Activated T-cell treated with anti-CD3 and anti-CD28 coated beads, Interleukin-2, amount 50 U/mL, for 72 hours (primary cell): ENCODE measurements around the gene ELMO1. TPM values are rescaled to one million over a fixed set of nuclear protein-coding genes. Genes with fewer than 3 reads are reported as not detected.

Experiments
- ATAC-seq, 2 donors: fragments of 150-1000 bp; cut with Tn5 transposase; replicated peaks in 1 of 2; 2 replicates each; pipeline ENCODE4 v1.10.0; 2021; ENCODE audit warnings: moderate library complexity in 2 of 2, mild to moderate bottlenecking in 1 of 2
- DNase-seq, 2 donors: peaks; one replicate each; pipeline ENCODE4 v3.0.0; 2021 to 2022; ENCODE audit warnings: mixed read lengths in 1 of 2
- H3K27ac Mint-ChIP-seq: one replicate; pipeline ENCODE4 v1.8.0; 2022; ENCODE audit warnings: mild to moderate bottlenecking, moderate library complexity, mixed read lengths
- H3K27me3 Mint-ChIP-seq: one replicate; pipeline ENCODE4 v1.8.0; 2022; ENCODE audit warnings: low read depth, mixed read lengths
- H3K36me3 Mint-ChIP-seq, 2 donors: one replicate each; pipeline ENCODE4 v1.8.0; 2022; ENCODE audit warnings: mixed read lengths in 2 of 2, mild to moderate bottlenecking in 1 of 2; ENCODE audit not compliant: insufficient read depth in 2 of 2
- H3K4me1 Mint-ChIP-seq: one replicate; pipeline ENCODE4 v1.8.0; 2022; ENCODE audit warnings: low read depth, mixed read lengths
- H3K4me3 Mint-ChIP-seq, 2 donors: one replicate each; pipeline ENCODE4 v1.8.0; 2022; ENCODE audit warnings: mild to moderate bottlenecking in 2 of 2, mixed read lengths in 2 of 2, moderate library complexity in 2 of 2
- H3K9me3 Mint-ChIP-seq, 2 donors: one replicate each; pipeline ENCODE4 v1.8.0; 2022; ENCODE audit warnings: mixed read lengths in 2 of 2
- total RNA-seq, 2 donors: library from RNA; stranded (reverse); gene quantifications; one replicate each; pipeline ENCODE4 v1.2.3, GENCODE V29; 2022

ELMO1 gene
- total RNA-seq, 2 donors from 2014 or later = 97.2 to 113 TPM

DNA sequence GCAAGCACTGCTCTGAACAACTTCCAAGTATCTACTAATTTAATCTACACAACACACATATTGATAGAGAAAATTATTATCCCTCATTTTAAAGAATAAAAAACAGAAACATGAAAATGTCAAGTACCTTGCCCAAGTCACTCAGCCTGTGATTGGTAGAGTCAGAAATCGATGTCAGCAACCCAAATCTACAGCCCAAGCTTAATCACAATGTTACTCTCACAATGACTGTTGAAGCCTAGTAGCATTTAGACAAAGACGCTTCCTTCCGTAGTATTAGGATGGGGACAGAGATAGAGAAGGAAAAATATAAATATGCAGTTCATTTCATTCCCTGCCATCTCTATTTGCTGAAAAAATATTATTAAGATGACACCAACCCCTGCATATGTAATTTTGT lies 242.5 kb downstream of the ELMO1 start:
- ATAC-seq (peak; percentile 34 to 78), DNase-seq (no peak)
- Mint-ChIP-seq H3K4me3 (peak overlapping the region in 1 of 2 donors; percentile 25), H3K4me1 (peaks cover 21% of the 10 kb centered on the region), H3K9me3 (no peaks in the 10 kb centered on the region), H3K27me3 (no peaks in the 10 kb centered on the region), H3K27ac (peak overlapping the region; percentile 89), H3K36me3 (peaks cover 5 to 30% of the 10 kb centered on the region in 2 donors)

DNA sequence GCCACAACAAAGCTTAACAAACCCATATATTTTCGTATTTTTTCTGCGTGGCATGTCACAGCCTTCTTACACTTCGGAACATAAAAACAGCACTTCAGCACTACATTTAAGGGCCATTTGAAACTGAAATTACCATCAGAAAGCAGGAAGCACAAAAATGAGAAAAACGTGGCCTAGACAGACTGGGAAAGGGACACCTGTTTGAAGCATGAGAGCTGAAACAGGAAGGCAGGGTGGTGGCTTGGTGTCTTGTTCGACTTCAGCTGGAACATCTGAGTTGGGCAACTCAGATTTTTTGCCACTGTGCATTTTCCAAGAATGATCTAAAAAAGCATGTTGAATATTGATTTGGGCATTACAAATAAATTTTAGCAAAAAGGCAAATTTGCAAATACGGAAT lies 243.2 kb downstream of the ELMO1 start:
- ATAC-seq (no peak), DNase-seq (no peak)
- Mint-ChIP-seq H3K27ac (peak overlapping the region; percentile 7), H3K27me3 (no peaks in the 10 kb centered on the region), H3K4me3 (no peak overlapping the region), H3K4me1 (peaks cover 21% of the 10 kb centered on the region), H3K9me3 (no peaks in the 10 kb centered on the region), H3K36me3 (peaks cover 5 to 30% of the 10 kb centered on the region in 2 donors)

DNA sequence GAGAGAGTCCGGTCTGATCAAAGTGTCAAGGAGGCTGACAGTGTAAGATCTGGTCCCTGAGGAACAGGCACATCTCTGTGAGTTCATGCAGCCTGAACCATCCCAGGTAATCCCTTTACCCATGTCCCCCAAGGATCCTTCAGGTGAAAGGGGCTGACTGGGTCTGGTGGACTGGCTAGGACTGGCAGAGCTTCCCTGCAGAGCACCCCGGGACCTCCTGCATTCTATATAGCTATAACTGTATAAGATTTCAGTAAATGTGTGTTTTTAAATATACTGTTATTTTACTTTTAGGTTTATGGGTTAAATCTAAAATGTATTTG lies 246.8 kb downstream of the ELMO1 start:
- H3K36me3 Mint-ChIP-seq = peaks cover 5 to 20% of the 10 kb centered on the region in 2 donors
- H3K27ac Mint-ChIP-seq = no peak overlapping the region
- no peaks in the 10 kb centered on the region for H3K27me3 Mint-ChIP-seq
- no peaks in the 10 kb centered on the region for H3K9me3 Mint-ChIP-seq
- no peak overlapping the region for H3K4me3 Mint-ChIP-seq
- peaks cover 18% of the 10 kb centered on the region for H3K4me1 Mint-ChIP-seq
- no peak for DNase-seq
- ATAC-seq = no peak

DNA sequence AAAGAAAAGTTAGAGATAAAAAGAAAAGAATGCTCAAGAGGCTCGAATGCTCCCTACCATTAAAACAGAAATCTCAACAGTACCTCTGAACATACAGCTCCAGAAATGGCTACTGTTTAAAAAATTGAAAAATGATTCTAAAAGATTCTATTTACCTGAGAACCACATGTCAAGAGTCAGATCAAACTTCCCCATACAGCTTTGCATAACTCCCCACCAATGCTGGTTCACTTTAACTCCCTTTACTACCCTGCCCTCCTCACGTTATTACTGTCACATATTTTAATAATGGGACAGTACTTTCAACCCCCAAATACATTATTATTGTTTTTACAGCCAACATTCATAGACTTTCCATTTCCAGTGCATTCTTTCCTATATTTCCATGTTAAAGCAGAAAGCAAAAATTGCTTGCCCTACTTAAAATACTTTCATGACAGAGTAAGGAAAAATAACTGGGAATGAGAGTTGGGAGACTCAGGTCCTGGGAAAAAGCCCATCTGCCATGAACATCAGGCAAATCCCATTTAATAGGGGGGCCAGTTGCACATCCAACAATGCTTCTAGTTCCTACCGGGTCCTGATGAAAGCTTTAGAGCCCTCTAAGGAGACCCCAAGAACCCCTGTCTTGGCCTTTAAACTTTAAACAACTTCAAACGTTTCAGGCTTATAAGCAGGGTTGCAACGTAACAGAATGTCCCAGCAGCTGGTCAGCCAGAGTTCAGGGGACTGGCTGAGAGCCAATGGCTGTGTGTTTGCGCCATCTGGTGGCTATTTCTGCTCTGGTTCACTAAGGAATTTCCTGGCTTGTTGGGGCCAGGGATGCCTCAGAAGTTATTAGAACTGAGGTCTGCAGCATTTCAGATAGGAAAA lies 247.4 kb downstream of the ELMO1 start:
- DNase-seq (peak; percentile 39 to 51), ATAC-seq (no peak)
- Mint-ChIP-seq H3K27ac (no peak overlapping the region), H3K4me1 (peaks cover 12% of the 10 kb centered on the region), H3K9me3 (no peaks in the 10 kb centered on the region), H3K4me3 (no peak overlapping the region), H3K27me3 (no peaks in the 10 kb centered on the region), H3K36me3 (peaks cover 5 to 18% of the 10 kb centered on the region in 2 donors)

DNA sequence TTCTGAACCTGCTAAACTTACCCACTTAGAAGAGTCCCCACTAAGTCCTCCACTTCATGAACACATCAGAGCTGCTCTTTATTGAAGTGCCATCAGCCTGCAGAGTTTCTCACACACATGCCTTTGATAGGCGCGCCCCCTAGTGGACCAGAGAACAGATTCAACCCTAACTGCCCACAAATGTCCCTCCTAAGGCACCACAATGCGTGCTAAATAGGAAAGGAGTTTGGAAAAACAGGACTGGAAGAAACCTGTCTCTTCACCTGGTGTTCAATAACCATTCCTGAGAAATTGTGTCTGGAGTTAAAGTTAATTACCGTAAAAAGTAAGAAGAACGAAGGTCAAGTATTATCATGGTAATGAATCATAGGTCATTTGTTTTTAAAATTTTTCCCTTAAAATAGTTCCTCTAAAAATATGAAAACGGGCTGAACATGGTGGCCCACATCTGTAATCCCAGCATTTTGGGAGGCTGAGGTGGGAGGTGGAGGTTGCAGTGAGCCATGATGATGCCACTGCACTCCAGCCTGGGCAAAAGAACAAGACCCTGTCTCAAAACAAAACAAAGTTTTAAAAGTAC lies 249.7 kb downstream of the ELMO1 start:
- peak; percentile 58 to 73 for ATAC-seq
- Mint-ChIP-seq H3K27ac (no peak overlapping the region), H3K9me3 (no peaks in the 10 kb centered on the region), H3K4me1 (peaks cover 5% of the 10 kb centered on the region), H3K4me3 (no peak overlapping the region), H3K36me3 (peaks cover 3 to 5% of the 10 kb centered on the region in 2 donors), H3K27me3 (no peaks in the 10 kb centered on the region)
- DNase-seq = peak; percentile 71 to 75

DNA sequence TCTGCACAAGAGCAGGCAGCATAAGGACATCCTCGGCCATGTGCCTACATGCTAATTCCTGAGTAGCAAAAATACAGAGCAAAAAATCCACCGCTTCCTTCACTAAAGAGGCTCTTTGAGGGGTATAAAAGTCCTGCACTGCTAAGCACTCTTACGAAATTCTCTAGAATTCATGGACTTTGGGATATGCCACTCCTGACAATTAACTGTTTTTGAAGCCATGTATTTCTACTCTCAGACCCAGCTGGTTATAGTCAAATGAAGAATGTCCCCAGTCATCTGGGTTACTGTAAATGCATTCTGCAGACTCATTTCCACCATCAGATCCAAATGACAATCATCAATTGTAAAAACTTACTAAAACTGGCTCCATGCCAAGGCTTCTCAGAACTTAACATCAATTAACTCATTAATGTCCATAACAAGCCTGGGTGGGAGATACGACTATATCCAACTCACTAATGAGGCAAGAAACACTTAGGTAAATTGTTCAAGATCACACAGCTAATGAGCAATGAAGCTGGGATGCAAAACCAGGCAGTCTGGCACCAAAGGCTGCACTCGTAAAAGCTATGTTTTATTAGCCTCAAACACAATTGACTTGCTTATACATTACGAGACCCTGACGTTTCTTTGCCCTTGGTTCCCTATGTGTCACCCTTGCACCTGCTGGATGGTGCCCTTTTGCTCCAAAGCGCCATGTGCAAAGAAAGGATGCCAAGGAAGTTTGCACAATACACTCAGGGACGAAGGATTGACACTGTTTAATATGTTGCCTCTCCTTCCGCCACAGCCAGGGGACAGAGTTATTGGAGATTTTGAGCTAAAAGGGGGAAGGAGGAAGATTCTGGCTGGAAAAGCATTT lies 250.4 kb downstream of the ELMO1 start:
- ATAC-seq = no peak

DNA sequence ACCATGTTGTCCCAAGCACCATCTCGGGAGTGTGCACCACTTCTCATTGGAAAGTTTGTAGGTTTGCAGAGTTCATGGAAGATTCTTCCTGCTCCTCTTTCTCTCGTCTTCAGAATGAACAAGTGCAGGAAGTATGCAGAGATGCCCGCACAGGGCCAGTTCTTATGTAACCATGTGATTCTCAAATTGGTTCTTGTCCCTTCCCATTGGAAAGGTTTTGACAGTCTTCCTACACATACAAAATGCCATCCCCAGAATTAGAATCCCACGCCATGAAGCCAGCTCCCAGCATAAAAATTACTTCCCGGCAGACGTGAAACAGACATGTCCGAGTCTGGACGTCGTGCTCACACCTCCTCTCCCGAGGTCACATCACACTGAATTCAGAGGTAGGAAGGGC lies 251.6 kb downstream of the ELMO1 start:
- Mint-ChIP-seq H3K36me3 (peaks cover 2 to 3% of the 10 kb centered on the region in 2 donors), H3K9me3 (no peaks in the 10 kb centered on the region), H3K27ac (no peak overlapping the region), H3K27me3 (no peaks in the 10 kb centered on the region), H3K4me3 (no peak overlapping the region), H3K4me1 (no peaks in the 10 kb centered on the region)
- ATAC-seq (no peak), DNase-seq (no peak)

More for the DNA sequence above, 250.4 kb downstream of the ELMO1 start:
- Mint-ChIP-seq H3K36me3 (peaks cover 2 to 5% of the 10 kb centered on the region in 2 donors), H3K27ac (no peak overlapping the region), H3K27me3 (no peaks in the 10 kb centered on the region), H3K9me3 (no peaks in the 10 kb centered on the region), H3K4me1 (peaks cover under 1% of the 10 kb centered on the region), H3K4me3 (no peak overlapping the region)
- DNase-seq = no peak

DNA sequence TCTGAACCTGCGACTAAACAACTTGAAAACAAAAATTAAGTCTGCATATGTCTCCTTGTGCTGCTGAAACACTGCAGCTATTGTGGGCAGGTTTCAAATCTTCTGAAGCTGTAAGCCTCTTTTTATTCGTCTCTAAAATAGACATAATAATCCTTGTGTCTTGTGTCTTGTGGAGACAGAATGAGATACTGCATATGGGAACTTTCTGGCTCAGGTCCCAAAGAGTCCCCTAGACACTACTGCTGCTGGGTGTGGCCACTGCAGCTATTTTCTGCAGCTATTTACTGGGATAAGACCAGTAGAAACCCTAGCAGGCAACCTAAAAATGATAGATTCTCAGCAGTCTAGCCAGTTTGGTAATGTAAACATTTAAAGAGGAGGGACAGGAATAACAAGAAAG lies 252.0 kb downstream of the ELMO1 start:
- no peak for ATAC-seq
- H3K27me3 Mint-ChIP-seq = no peaks in the 10 kb centered on the region
- H3K36me3 Mint-ChIP-seq = peaks cover 2 to 3% of the 10 kb centered on the region in 2 donors
- no peak overlapping the region for H3K27ac Mint-ChIP-seq
- no peaks in the 10 kb centered on the region for H3K9me3 Mint-ChIP-seq
- no peak for DNase-seq
- H3K4me3 Mint-ChIP-seq = no peak overlapping the region
- no peaks in the 10 kb centered on the region for H3K4me1 Mint-ChIP-seq

DNA sequence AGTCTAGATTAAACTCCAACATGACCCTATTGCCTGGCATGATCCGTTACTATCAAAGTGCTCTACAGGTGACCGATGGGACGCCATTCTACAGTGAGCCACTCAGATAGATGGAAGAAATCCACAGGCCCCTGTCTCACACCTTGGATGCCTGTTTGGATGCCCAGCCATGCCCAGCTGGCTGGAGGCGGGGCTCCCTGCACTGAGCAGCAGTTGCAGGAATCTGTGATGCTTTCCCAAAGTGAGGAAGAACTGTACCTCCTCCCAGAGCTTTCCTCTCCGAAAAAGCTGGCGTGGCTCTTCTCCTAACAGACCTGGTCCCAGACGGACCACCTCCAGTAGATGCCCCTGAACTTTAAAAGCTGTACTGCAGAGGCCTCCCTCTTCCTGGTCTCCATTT lies 253.3 kb downstream of the ELMO1 start:
- Mint-ChIP-seq H3K27ac (no peak overlapping the region), H3K9me3 (no peaks in the 10 kb centered on the region), H3K36me3 (peaks cover 2 to 3% of the 10 kb centered on the region in 2 donors), H3K4me3 (no peak overlapping the region), H3K4me1 (no peaks in the 10 kb centered on the region), H3K27me3 (no peaks in the 10 kb centered on the region)
- DNase-seq (no peak), ATAC-seq (no peak)

DNA sequence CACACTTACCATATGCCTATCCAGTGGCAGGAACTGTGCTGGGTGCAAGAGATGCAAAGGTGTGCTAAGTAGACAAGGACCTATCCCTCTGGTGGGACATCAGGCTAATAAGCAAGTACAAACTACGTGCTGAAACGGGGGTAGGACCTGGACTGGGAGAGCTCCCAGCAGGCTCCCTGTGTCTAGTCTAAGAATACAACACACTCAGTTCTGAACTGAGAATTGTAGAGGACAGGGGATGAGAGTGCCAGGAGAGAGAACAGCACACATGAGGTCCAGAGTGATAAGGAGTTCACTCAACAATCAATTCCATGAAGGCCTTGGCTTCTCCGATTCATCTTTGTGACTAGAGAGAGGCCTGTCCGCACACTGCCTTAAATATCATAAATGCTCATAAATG lies 253.7 kb downstream of the ELMO1 start:
- no peaks in the 10 kb centered on the region for H3K4me1 Mint-ChIP-seq

DNA sequence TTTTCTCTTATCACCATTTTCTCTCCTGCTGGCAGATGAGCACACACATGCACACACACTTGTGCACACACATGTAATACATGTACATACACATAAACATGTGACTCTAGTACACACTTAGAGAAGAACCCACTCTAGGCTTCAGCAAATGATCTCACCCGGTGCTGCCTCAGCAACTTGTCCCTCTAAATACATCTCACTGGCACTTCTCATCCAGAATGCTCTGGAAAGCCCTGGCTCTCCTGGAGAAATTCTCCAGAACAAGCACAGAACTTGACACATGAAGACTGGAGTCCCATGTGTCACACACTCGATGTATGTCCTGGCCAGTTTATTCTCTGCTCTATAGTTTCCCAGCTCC lies 254.9 kb downstream of the ELMO1 start:
- ATAC-seq = no peak
- no peaks in the 10 kb centered on the region for H3K9me3 Mint-ChIP-seq
- peaks cover 2 to 3% of the 10 kb centered on the region in 2 donors for H3K36me3 Mint-ChIP-seq
- H3K4me3 Mint-ChIP-seq = no peak overlapping the region
- no peaks in the 10 kb centered on the region for H3K27me3 Mint-ChIP-seq
- DNase-seq = no peak
- H3K4me1 Mint-ChIP-seq = no peaks in the 10 kb centered on the region
- H3K27ac Mint-ChIP-seq = no peak overlapping the region

More for the DNA sequence above, 253.7 kb downstream of the ELMO1 start:
- ATAC-seq (no peak), DNase-seq (no peak)
- Mint-ChIP-seq H3K27ac (no peak overlapping the region), H3K4me3 (no peak overlapping the region), H3K27me3 (no peaks in the 10 kb centered on the region), H3K36me3 (peaks cover 2 to 3% of the 10 kb centered on the region in 2 donors), H3K9me3 (no peaks in the 10 kb centered on the region)

DNA sequence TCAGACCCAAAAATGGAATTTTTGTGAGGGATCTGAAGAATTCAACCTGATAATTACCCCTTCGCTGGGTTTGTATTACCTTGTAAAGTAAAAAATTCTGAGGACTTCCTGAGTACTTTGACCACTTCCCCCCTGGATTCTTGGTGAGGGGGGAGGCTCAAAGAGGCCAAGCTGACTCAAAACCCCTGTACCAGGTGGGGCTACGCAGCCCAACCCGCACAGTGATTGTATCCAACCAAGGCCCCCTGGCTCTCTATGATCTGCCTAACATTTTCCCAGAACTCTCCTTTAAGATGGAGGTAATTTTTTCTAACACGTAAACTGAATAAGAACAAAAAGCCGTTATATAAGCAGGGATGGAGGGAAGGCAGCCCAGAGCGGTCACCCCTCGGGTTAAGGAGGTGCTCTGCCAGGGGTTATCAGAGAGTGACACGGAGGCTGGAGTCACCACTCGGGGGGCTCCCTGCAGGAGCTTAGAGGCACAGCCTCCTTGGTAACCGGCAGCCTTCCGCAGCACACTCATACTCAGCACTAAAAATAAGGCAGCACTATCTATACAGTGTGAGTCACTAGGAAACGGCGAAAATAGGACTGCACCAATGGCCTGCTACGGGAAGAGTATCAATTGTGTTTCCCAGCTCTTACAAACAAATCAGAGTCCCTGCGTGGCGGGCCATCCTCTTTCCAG lies 255.4 kb downstream of the ELMO1 start:
- H3K4me3 Mint-ChIP-seq = no peak overlapping the region
- peaks cover 2 to 3% of the 10 kb centered on the region in 2 donors for H3K36me3 Mint-ChIP-seq
- no peaks in the 10 kb centered on the region for H3K27me3 Mint-ChIP-seq
- no peak for ATAC-seq
- no peak overlapping the region for H3K27ac Mint-ChIP-seq
- H3K9me3 Mint-ChIP-seq = no peaks in the 10 kb centered on the region
- H3K4me1 Mint-ChIP-seq = no peaks in the 10 kb centered on the region
- no peak for DNase-seq

DNA sequence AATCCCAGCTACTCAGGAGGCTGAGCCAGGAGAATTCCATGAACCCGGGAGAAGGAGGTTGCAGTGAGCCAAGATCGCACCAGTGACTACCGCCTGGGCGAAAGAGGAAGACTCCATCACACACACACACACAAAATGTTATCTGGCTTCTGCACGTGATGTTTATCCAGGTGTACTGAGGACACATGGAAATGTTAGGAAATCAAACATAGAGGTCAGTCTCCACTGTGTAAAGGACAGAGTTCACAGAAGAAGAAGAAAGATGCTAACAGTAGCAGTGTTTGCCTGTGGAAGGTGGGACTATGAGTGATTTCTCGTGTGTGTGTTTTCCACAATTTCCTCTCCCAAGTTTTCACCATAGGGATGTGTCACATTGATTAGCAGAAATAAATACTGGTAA lies 256.9 kb downstream of the ELMO1 start:
- no peaks in the 10 kb centered on the region for H3K27me3 Mint-ChIP-seq
- H3K9me3 Mint-ChIP-seq = no peaks in the 10 kb centered on the region
- no peak overlapping the region for H3K27ac Mint-ChIP-seq
- H3K4me1 Mint-ChIP-seq = peaks cover 5% of the 10 kb centered on the region
- H3K4me3 Mint-ChIP-seq = no peak overlapping the region
- peaks cover 3 to 4% of the 10 kb centered on the region in 2 donors for H3K36me3 Mint-ChIP-seq
- ATAC-seq (no peak), DNase-seq (no peak)
